ENCODE measurements around the gene TBC1D21.

Gene TBC1D21

DNA sequence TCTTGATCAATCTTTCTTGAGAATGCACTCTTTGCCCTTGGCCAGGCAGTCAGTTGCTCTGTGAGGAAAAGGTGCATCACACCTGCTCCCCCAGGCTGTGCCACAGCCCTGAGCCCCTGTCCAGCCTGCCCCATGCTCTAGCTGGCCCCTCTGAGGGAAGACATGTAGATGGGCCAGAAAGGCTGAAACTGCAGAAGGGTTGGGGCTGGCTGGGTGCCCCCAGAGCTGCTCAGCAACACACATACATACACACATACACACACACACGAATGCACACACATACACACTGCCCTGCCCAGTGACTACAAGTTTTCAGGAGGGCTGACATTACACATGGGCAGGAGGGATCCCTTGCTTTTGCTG lies 16.4 kb downstream of the TBC1D21 start:
- no peak for DNase-seq

DNA sequence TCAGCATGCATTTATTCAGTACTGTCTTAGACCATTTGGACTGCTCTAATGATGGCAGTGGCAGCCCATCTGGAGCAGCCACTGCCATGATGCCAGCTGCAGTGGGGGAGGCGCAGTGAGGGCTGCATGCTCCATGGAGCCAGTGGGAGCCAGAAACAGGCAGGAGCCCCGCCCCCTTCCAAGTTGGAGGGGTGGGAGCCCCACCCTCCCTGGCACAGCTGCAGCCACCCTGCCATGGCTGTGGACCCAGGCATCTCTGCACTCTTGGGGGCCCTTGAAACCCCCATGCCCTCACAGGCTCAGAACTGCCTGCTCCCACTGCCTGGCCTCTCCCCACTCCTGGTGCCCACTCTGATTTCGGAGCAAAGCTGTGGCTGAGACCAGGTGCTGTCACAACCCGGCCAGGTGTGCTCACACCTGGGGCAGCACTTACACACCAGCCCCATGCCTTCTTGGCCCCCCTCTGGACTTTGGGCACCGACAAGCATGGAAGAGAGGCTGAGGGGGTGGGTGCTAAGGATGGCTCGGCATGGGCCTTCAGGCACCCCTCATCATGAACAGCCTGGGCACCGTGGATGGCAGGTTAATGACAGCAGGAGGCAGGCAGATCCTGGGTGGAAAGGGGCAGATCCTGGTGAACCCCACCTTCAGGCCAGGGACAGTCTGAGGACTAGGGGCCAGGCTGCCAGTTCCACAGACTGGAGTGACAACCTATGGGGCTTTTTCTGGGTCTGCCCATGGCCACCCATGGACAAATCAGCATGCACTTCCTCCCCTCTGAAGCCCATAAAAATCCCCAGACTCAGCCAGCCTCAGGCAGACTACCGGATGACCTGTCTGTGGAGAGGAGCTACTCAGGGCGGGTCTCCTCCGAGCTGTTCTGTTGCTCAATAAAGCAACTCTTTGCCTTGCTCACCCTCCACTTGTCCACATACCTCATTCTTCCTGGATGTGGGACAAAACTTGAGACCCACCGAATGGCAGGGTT lies 18.3 kb downstream of the TBC1D21 start:
- no peak for DNase-seq

DNA sequence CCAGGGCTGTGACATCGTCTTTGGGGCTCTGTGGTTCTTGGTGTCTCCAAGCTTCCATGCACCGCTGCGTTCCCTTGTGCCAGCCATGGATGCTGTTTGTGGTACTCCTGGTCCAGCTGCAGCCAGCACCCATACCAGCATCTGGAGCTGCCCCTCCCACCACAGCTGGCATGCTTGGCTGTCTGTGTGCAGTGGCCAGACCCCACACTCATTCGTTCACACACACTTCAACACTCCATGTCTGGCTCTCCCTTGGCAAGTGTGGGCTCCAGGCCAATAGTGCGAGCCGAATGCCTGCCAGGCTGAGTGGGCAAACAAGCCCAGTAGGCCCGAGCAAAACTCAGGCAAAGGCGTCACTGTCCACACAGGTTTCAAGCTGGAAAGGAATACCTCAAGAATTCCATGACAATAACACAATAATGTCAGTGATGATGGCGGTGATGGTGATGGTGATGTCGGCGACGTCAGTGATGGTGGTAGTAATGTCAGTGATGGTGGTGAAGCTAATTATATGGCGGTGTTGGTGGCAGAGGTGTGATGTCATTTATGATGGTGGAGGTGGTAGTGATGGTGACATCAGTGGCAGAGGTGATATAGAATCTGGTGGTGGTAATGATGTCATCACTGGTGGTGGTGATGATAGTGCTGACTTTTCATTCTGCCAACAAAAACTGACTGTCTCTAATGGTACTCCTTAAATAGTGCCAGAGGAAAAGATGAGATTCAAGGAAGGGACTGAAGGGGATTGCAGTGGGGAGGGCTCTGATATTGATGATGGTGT lies 19.3 kb downstream of the TBC1D21 start:
- DNase-seq, result no peak

DNA sequence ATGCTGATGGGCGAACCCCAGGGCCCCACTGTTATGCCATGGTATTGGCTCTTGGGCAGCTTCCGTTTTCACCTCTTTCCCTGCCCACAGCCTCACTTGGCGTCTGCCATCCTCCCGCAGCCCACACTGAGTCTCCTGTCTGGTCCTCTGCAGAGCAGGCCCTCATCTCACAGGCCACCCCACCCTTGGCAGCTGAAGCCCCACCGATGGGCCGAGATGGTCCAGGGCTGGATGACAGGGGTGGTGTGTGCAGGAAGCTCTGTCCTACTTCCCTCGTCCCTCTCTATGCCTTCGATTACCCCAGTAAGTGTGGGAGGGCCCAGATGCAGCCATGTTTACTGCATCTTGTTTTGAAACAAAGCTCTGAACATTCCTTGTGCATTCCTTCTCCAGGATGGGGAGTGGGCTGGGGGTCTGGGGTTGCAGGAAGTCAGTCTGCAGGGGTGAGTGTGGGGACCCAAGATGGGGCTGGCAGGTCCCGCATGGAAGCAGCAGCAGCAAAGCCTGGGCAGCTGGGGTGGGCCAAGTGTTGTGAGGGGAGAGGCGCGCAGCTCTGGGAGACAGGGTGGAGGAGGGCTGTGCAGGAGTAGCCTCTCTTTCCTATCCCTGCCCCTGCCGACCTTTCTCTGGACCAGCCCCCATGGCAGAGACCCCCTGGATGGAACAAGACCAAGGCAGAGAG lies 20.9 kb downstream of the TBC1D21 start:
- DNase-seq, result no peak

DNA sequence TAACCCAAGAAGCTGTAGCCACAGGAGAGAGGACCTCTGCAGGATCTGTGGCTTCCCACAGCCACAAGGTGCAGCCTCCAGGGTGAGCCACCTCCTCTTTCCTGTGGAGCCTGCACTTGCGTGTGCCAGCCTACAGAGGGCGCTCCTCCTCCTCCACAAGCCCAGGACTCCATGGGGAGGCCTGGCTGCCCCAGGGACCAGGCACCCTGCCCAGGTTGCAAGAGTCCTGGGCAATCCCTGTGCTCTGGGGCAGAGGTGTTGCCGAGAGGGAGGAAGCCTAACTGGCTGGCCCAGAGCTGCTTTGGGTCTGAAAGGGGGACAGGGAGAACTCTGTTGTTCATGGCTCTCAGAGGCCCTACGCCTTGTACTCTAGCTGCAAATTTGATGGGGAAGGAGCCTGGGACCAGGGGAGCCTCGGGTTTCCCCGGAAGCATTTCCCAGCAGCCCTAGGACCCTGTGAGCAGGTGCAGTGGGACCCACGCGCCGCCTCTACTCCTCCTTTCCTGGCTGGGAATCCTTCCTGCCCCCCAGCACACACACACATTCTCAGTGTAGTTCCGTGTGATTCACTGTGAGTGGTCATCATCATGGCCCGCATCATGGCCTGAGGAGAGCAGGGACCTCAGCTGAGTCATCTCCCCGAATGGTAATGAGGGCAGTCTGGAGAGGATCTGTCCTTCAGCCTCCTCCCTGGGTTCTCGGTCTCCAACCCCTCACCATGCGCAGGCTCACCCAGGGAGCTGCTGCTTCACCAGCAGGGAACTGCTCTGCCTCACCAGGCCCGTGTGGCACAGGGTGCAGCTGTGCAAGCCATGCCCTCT lies 24.3 kb downstream of the TBC1D21 start:
- DNase-seq, result peak; percentile 34

DNA sequence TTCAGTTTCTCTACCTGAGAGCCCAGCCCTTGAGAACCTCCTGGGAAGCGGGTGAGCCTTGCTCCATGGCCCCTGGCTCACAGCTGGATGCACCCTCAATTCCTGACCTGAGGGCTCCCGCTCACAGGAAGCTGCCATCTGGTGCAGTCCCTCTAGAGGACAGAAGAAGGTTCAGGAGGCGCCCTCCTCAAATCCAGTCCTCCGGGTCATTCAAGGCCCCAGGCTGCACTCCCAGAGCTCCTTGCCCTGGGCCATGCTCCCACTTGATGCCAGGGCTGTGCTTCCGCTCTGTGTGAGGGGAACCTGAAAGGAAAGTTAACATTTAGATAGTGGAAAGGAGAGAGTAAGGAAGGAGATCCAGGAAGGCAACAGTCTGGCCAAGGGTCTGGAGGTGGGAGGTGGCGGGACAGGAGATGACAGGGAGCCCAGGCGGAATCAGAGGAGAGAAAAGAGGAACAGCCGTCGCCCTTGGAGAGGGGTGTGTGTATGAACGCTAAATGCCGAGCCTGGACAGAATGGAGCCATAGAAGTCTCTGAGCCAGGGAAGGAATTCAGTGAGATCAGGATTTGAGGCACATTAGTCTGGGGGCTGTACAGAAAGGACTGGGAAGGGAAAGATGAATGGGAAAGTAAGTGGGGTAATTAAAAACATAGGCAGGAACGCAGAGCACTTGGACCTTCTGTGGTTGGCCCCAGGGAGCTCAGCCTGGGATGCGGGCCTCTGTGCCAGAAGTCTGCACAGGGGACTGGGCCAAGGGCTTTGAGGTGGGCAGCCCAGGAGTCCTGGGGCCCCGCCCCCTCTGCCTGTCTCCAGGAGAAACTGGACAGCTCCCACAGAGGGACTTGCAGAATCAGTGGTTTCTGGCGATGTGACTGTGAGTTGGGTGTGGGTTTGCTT lies 26.1 kb downstream of the TBC1D21 start:
- no peak for DNase-seq

DNA sequence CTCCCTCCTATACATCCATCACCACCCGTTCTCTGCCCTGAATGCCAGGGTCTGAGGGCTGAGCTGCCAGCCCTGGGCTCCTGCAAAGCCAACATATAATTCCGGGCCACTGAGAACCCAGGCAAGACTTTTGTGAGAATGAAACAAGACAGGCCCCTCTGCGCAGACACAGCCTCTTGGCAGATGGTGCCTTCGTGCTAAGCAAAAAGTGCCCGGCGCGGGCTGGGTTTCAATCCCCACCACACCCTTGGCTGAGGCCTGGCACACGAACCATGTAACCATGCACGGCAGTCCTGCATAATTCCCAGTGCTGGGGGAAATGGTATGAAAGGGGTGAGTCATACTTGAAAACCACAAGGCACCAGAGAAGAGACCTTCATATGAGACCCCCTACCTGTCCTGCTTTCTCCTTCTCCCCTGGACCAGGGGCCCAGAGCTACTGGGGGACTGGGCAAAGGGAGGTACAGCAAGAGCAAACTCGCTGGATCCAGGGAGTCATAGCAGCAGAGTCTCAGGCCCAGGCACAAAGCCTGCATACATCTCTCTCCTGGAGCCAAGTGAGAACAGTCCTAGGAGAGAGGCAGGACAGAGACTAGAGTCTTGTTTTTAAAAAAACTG lies 26.8 kb downstream of the TBC1D21 start:
- no peak for DNase-seq

DNA sequence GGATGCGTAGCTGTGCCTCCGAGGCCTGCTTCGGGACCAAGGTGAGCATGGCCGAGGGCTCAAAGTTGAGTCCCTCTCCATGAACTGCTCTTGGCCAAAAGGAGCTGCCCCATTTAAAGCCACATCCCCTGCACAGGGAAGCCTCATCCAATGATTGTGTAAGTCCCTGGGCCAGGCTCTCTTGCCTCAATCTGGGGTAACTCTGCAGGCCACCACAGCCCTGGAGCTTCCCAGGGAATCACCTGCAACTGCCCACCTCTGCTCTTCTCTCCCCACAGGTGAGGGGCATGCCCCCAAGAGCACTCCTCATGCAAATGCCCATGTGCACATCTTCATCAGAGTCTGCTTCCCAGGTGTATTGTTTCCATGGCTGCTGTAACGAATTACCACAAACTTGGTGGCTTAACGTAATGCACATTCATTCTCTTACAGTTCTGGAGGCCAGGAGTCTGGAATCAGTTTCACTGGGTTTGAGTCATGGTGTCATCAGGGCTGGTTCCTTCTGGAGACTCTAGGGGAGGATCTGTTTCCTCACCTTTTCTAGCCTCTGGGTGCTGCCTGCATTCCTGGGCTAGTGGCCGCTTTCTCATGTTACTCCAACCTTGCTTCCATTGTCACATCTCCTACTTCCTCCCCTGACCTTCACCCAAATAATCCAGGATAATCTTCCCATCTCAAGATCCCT lies 27.9 kb downstream of the TBC1D21 start:
- no peak for DNase-seq

DNA sequence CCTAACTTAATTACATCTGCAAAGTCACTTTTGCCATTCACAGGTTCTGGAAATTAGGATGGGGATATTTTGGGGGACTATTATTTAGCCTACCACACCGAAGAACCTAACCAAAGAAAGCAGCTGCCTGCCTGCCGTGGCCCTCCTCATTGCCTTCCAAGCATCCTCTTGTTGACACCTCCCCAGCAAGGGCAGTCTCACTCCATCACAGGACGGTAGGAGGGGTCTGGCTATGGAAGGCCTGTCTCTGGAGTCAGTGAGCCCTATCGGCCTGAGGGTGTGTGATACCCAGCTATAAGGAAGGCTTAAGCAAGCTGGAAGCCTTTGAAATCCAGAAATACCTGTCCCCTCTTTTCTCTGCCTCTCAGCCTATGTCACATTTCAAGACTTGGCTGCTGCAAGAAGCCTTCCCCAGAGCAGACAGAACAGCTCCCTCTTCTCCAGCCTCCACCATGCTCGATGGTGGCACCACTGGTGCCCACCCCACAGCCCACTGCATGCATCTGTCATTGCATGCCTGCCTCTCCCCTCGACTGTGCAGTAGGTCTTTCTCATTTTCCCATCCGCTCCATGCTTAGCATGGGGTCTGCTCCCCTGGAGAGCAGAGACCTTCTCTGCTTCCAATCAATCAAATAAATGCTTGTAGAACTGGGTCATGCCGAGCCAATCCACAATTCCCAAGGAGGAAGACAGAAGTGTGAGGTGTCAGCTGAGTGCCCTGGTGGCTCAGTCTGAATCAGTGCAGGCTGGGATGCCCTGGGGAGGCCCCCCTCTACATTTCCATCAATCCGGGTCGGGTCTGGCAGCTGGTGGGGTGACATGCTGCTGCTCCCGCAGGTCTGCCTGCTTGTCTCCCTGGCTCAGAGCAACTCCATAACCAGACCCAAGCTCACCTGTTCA lies 29.0 kb downstream of the TBC1D21 start:
- no peak for DNase-seq

DNA sequence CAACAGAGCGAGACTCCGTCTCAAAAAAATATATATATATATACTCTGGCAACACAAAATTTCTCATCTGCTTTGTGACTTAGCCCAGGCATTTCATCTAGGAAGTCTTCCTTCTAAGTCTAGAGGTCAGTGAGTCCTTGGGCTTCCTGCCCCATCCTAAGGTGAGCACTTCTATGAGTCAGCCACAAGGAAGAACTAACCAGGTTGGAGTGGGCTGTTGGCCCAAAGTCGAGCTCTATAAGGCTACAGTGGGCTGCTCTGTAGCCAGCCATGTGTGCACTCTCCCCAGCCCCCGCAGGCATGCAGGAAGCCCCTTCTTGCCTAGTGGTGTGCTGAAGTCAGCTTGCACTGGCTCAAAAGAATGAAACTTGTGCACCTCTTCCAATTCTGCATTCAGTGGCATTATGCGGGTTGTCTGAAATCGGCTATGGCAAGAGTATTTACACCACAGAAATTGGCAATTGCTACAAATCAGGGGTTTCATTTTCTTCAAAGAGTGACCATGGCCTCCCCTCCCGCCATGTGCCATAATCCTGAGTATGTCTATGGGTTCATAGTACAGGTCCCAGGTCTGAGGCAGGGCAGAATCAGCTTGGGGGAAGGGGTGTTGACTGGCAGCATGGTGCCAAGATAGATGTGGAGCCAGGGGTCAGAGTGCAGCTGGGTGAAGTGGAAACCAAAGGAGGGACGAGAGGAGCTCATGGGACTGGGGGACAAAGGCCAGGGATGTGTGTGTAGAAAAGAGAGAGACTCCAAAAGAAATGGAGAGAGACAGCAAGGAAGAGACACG lies 30.9 kb downstream of the TBC1D21 start:
- DNase-seq, result no peak

DNA sequence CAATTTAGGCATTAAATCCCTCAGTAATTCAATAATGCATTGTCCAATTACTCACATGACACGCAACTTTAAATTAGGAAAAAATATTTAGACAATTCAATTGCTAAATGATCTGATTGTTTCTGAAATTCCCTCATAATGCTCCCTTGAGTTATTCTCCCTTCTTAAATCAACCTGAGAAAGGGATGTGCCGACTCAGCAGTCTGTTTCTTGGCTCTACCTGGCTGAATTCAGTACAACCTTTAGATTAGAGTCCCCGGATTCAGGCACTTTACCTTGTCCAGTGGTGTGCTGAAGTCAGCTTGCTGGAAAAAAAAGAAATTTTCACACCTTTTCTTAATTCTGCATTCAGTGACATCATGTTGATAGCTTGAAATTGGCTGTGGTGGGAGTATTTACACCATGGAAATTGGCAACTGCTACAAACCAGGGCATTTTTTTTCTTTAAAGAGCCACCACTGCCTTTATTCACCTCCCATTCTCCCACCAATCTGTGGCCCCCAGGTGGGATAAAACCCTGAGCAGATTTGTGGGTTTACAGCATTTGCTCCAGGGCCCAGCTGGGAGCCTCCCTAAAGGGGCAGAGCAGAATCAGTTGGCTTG lies 32.0 kb downstream of the TBC1D21 start:
- no peak for DNase-seq

DNA sequence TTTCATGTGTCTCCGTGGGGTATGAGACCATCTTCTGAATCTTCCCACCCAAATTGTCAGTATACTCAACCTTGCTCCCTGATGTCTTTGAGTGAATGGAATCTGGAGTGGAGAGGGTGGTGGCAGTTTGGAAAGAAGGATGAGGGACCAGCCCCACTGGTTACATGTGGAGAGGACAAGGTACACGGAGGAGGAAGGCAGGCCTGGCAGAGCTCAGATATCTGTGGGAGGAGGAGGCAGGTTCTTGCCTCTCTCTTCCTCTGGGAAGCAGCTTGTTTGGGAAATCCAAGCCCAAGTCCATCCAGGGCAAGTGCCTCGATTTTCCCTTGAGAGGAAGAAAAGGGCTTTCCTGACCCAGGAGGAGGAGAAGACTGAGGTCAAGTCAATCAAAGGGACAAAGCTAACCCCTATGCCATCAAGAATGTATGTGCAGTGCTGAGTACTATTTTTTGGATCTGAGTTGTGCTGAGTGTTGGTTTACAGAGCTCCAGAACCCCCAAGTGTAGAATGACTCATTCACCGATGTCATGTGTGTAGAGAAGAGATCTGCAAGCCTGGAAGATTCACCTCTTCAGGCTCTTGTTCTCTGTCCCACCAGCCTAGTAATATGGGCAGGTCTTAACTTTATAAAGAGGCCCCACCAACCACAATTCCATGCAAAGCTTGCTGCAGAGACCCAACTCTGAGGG lies 33.1 kb downstream of the TBC1D21 start:
- no peak for DNase-seq

DNA sequence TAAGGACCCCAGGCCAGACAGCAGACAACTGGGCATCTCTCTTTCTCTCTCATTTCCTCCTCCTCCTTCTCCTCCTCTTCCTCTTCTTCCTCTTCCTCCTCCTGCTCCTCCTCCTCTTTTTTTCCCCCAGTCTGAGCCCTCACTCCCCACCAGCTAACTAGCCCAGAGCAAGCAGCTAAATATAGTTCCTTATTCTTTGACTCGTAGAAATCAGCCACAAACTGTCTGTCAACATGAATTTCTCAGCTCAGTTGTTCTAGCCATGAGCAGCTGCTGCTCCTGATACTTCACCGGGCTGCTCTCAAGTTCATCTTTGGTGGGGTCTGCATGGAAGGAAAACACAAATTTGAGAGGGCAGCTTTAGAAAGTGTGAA lies 33.7 kb downstream of the TBC1D21 start:
- DNase-seq, result no peak

DNA sequence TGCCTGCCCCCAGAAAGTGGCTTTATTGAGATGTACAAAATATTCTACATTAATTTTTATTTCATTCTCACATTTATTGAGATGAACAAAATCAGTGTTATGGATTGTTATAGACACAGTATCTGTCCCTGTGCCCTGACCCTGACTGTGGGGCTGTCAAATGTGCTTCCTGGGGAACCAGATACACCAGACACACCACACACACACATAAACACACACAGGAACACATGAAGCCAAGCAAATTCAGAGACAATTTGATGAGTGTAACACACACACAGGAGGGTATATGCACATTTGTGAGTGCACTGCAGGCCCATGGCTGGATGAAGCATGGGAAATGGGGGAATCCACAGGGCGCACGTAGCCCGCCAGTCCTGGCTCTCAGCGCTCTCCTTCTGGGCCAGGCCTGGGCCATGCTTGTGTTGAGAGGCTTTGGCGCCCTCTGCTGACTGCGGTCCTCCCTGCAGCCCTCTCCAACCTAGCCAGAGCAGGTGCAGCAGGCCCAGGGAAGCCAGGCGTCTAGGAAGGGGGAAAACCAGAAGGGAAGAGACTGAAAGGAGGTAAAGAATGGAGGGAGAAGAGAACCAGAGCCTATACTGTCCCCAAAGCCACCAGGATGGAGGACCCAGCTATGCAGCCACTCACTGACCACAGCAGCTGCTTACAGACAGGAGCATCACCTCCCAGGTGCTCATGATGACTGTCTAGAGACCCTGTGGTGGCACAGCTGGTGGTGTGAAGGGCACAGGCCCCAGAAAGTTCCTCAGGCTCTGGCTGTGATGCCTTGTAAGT lies 34.9 kb downstream of the TBC1D21 start:
- DNase-seq, result peak; percentile 54

DNA sequence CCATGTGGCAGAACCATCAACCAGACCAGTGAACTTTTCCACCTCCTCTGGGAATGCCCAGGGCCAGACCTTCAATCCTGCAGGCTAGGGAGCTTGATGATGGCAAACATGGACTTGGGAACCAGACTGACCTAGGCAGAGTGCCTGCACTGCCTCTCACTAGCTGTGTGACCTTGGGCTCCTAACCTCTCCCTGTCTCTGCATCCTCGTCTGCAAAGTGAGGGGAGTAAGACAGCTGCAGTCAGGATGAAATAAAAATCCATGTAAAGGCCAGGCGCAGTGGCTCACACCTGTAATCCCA lies 35.4 kb downstream of the TBC1D21 start:
- DNase-seq, result no peak

DNA sequence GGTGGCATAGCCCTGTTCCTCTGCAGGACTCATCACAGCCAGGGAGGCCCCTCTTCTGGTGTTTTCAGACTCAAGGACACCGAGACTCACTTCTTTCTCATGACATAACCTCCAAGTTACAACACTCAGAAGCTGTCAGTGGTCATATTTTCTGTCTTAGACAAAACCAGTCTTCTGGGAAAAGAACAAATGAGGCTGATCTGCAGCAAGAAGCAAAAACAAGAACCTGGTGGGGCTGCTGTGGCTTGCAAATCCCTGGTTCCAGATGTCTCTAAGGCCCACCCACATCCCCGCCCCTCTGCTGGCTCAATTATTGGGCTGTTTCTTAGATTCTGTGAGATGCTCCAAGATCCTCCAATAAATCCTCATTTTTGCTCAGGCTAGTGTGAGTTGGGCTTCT lies 36.3 kb downstream of the TBC1D21 start:
- DNase-seq, result no peak
